K562 (cell line): Measurements from ENCODE around the gene GH2. TPM values are rescaled to one million over a fixed set of nuclear protein-coding genes. Genes with fewer than 3 reads are reported as not detected.
A peak's percentile ranks its signal among the peaks of the same experiment; 100 is the strongest.

Experiments used
- EP400 ChIP-seq: fragments of 450-650 bp; IDR thresholded peaks from 2 replicates; pipeline ENCODE4 v1.6.1; 2017; ENCODE audit warnings: antibody characterized with exemption, mild to moderate bottlenecking, moderate library complexity
- EZH2 ChIP-seq: IDR thresholded peaks from 2 replicates; pipeline ENCODE4 v1.6.1; 2012; ENCODE audit warnings: low read depth, mild to moderate bottlenecking, inconsistent platforms, low read length, borderline replicate concordance
- FOSL1 ChIP-seq: fragments of 200-800 bp; sonication (Bioruptor generic); conservative IDR thresholded peaks from 2 replicates; pipeline ENCODE4 v1.6.1; 2016; ENCODE audit warnings: missing genetic modification characterization, missing compliant biosample characterization
- GABPB1 ChIP-seq: sonication (generic); formaldehyde crosslinking; IDR thresholded peaks from 2 replicates; pipeline ENCODE4 v1.8.0; 2022; ENCODE audit warnings: mild to moderate bottlenecking, missing genetic modification reagents
- JUND ChIP-seq, 2 experiments: IDR thresholded peaks; 2 replicates in 1 of 2; 3 replicates in 1 of 2; pipeline ENCODE4 v1.6.1; 2011; ENCODE audit warnings: borderline replicate concordance in 2 of 2, low read depth in 2 of 2, low read length in 2 of 2, improper control_type of control experiment in 1 of 2, missing biosample characterization in 1 of 2, missing genetic modification characterization in 1 of 2, missing genetic modification reagents in 1 of 2
- MCM2 ChIP-seq: fragments of 450-650 bp; IDR thresholded peaks from 2 replicates; pipeline ENCODE4 v1.6.1; 2017; ENCODE audit warnings: low read depth, mild to moderate bottlenecking
- MYC ChIP-seq, 2 experiments: fragments of 250-450 bp in 1 of 2; sonication (Bioruptor Pico) in 1 of 2; IDR thresholded peaks; 2 replicates each; pipeline versions ENCODE4 v1.5.1 to v1.6.1; 2012 to 2021; ENCODE audit warnings: low read depth in 2 of 2, borderline replicate concordance in 1 of 2, improper control_type of control experiment in 1 of 2, low read length in 1 of 2, mild to moderate bottlenecking in 1 of 2, moderate library complexity in 1 of 2
- NFXL1 ChIP-seq: fragments of 450-650 bp; formaldehyde crosslinking; IDR thresholded peaks from 2 replicates; pipeline ENCODE4 v1.4.0; 2021; ENCODE audit warnings: mild to moderate bottlenecking
- PCBP1 ChIP-seq: fragments of 200-400 bp; formaldehyde crosslinking; IDR thresholded peaks from 2 replicates; pipeline ENCODE4 v1.6.1; 2018; ENCODE audit warnings: mild to moderate bottlenecking, low read depth, low read length; ENCODE audit not compliant: poor library complexity, severe bottlenecking
- PRPF4 ChIP-seq: fragments of 200-400 bp; formaldehyde crosslinking; IDR thresholded peaks from one replicate; pipeline ENCODE4 v1.6.1; 2017; ENCODE audit warnings: low read length, low read depth, mild to moderate bottlenecking; ENCODE audit not compliant: insufficient read depth, poor library complexity, severe bottlenecking
- TCF3 ChIP-seq: sonication (generic); formaldehyde crosslinking; IDR thresholded peaks from 2 replicates; pipeline ENCODE4 v1.4.0; 2020; ENCODE audit warnings: mild to moderate bottlenecking, missing genetic modification reagents
- TFAM ChIP-seq: fragments of 250-450 bp; sonication (Bioruptor Pico); conservative IDR thresholded peaks from 2 replicates; pipeline ENCODE4 v1.5.0; 2021; ENCODE audit warnings: mild to moderate bottlenecking, moderate library complexity
- ZNF143 ChIP-seq: sonication (generic); formaldehyde crosslinking; IDR thresholded peaks from 2 replicates; pipeline ENCODE4 v1.9.0; 2022; ENCODE audit warnings: mild to moderate bottlenecking, missing genetic modification reagents
- ZNF146 ChIP-seq: IDR thresholded peaks from one replicate; pipeline ENCODE4 v1.6.1; 2018; ENCODE audit warnings: missing compliant biosample characterization; ENCODE audit not compliant: unreplicated experiment
- ZNF311 ChIP-seq: fragments of 250-450 bp; sonication (Bioruptor Pico); IDR thresholded peaks from 2 replicates; pipeline ENCODE4 v1.4.0; 2020; ENCODE audit warnings: mild to moderate bottlenecking, moderate library complexity
- polyA plus RNA-seq, 8 experiments: library from polyadenylated mRNA; depleted of rRNA in 4 of 8; stranded (reverse) in 5 of 8; unstranded in 3 of 8; fragments of >200 nt; fragmentation: Nextera tagmentation in 2 of 8; fragmentation: Illumina TruSeq in 1 of 8; extraction: Ambion mirVana in 2 of 8; extraction: Trizol in 1 of 8; gene quantifications; 2 replicates each; pipeline versions ENCODE4 v1.2.1 to v1.2.3, GENCODE V29; 2011 to 2014; ENCODE audit warnings: inconsistent platforms in 1 of 8, missing spikeins in 1 of 8
- total RNA-seq, 7 experiments: library from RNA; depleted of rRNA in 6 of 7; stranded (reverse); fragments of >200 nt in 6 of 7; fragmentation: Illumina TruSeq in 2 of 7; extraction: Trizol in 2 of 7; gene quantifications; 2 replicates each; pipeline versions ENCODE4 v1.2.1 to v1.2.3, GENCODE V29; 2011 to 2021; ENCODE audit warnings: low replicate concordance in 1 of 7
- TF ChIP-seq, protein P1 (sequence below): fragments of 450-650 bp; IDR thresholded peaks from 2 replicates; pipeline ENCODE4 v1.6.1; 2016; ENCODE audit warnings: low read depth, mild to moderate bottlenecking, moderate library complexity
- TF ChIP-seq, protein P2 (sequence below), 2 experiments: IDR thresholded peaks in 1 of 2; conservative IDR thresholded peaks in 1 of 2; 2 replicates each; pipeline ENCODE4 v1.6.1; 2016; ENCODE audit warnings: low read depth in 2 of 2, mild to moderate bottlenecking in 1 of 2, missing compliant biosample characterization in 1 of 2, missing genetic modification characterization in 1 of 2, moderate library complexity in 1 of 2
- TF ChIP-seq, protein P3 (sequence below): sonication (generic); formaldehyde crosslinking; IDR thresholded peaks from 2 replicates; pipeline ENCODE4 v1.9.0; 2022; ENCODE audit warnings: mild to moderate bottlenecking, missing genetic modification reagents
- TF ChIP-seq, protein P4 (sequence below): IDR thresholded peaks from 2 replicates; pipeline ENCODE4 v1.6.1; 2011; ENCODE audit not compliant: insufficient read length; ENCODE audit errors: extremely low read depth

GH2 gene
- total and polyA plus RNA-seq, 9 of the 15 experiments (the other 6 are each of a cell fraction or from before 2014, with no cell fraction given), result not detected

DNA sequence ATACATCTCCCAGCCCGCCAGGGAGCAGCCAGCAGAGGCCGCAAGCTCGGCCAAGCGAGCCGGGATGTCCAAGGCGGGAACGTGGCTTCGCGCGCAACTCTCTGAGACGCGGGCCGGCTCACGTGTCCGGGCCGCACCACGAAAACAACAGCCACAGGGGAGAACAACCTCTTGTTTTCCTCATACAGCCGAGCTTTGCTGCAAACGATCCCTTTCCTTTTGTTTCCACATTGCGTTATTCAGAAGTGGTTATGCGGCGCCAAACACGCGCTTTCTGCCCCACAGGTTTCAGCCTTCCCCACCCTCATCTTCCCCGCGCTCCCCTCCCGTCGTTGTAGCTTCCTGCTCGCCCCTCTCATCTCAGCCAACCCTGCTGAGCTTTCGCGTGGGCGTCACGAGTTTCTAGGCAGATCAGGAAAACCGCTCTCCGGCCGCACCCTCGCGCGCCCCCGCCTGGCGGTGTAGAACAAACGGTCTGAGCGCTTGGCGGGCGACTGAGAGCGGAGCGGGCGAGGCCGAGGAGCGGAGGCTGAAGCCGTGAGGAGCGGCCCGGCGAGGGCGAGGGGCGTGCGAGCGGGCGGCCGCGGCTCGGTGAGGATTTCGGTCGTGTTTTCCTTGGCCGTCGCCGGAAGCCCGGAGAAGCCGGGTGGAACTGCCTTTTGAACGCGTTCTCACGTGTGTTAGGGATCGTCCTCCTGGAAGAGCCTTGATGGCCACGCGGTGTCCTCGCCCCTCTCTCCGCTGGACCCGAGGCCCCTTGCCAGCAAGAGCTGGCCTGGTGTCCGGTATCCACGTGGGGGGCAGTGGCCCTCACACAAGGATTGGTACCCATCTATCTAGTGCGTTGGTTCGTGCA lies 32.7 kb downstream of the GH2 start (continued):
- TF ChIP-seq PRPF4, result peak; percentile 56
- TF ChIP-seq FOSL1 (tag), result peak; percentile 48; the same call in 1 of the 2 replicates
- peak; percentile 85 for TF ChIP-seq PCBP1
- TF ChIP-seq MYC (IDR thresholded peaks at IDR 0.05; ENCODE audit: low read depth, low read length), result peak; percentile 78
- TF ChIP-seq MYC (CRISPR knock-in tag; IDR thresholded peaks at IDR 0.05; ENCODE audit: borderline replicate concordance, low read depth), result peak; percentile 92; the same call in 1 of the 2 replicates
- TF ChIP-seq EZH2, result no peak
- no peak for TF ChIP-seq MCM2
- TF ChIP-seq, protein P1, sequence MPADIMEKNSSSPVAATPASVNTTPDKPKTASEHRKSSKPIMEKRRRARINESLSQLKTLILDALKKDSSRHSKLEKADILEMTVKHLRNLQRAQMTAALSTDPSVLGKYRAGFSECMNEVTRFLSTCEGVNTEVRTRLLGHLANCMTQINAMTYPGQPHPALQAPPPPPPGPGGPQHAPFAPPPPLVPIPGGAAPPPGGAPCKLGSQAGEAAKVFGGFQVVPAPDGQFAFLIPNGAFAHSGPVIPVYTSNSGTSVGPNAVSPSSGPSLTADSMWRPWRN, result peak; percentile 75
- TF ChIP-seq, protein P2, sequence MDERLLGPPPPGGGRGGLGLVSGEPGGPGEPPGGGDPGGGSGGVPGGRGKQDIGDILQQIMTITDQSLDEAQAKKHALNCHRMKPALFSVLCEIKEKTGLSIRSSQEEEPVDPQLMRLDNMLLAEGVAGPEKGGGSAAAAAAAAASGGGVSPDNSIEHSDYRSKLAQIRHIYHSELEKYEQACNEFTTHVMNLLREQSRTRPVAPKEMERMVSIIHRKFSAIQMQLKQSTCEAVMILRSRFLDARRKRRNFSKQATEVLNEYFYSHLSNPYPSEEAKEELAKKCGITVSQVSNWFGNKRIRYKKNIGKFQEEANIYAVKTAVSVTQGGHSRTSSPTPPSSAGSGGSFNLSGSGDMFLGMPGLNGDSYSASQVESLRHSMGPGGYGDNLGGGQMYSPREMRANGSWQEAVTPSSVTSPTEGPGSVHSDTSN (CRISPR knock-in tag; IDR thresholded peaks at IDR 0.05; ENCODE audit: low read depth), result no peak
- TF ChIP-seq, protein P2 (tag; conservative IDR thresholded peaks at IDR 0.05; ENCODE audit: low read depth), result no peak
- TF ChIP-seq, protein P3, sequence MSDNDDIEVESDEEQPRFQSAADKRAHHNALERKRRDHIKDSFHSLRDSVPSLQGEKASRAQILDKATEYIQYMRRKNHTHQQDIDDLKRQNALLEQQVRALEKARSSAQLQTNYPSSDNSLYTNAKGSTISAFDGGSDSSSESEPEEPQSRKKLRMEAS (CRISPR knock-in tag), result peak; percentile 93
- no peak for TF ChIP-seq ZNF146 (CRISPR knock-in tag)
- peak; percentile 97 for TF ChIP-seq JUND (IDR thresholded peaks at IDR 0.05; ENCODE audit: borderline replicate concordance, low read depth, low read length)
- peak; percentile 53; the same call in 1 of the 3 replicates for TF ChIP-seq JUND (tag; IDR thresholded peaks at IDR 0.05; ENCODE audit: borderline replicate concordance, low read depth, low read length)
- TF ChIP-seq ZNF143 (CRISPR knock-in tag), result no peak; the same call in 1 of the 2 replicates
- no peak; the same call in 1 of the 2 replicates for TF ChIP-seq ZNF311
- no peak for TF ChIP-seq TFAM
- TF ChIP-seq EP400, result peak; percentile 95
- 0 out of 2 replicates have a peak, but pooled peaks have one; percentile 12 for TF ChIP-seq NFXL1 (CRISPR knock-in tag)
- peak; percentile 69 for TF ChIP-seq GABPB1 (CRISPR knock-in tag)
- TF ChIP-seq, protein P4, sequence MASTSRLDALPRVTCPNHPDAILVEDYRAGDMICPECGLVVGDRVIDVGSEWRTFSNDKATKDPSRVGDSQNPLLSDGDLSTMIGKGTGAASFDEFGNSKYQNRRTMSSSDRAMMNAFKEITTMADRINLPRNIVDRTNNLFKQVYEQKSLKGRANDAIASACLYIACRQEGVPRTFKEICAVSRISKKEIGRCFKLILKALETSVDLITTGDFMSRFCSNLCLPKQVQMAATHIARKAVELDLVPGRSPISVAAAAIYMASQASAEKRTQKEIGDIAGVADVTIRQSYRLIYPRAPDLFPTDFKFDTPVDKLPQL, result no peak
- peak; percentile 20; the same call in 1 of the 2 replicates for TF ChIP-seq TCF3
